Prostate gland (tissue), 2 donors: ENCODE results near the gene MPZL1. TPM values are rescaled to one million over a fixed set of nuclear protein-coding genes. Genes with fewer than 3 reads are reported as not detected.

Experiments
- DNase-seq: peaks from one replicate; pipeline ENCODE4 v3.0.0-alpha.2; 2019; ENCODE audit warnings: low spot score
- H3K27ac ChIP-seq, 2 donors: fragments of 200-600 bp; sonication (generic); 2 replicates each; pipeline ENCODE4 v1.5.1; 2017 to 2019
- H3K27me3 ChIP-seq: fragments of 200-600 bp; sonication (generic); replicated peaks from 2 replicates; pipeline ENCODE4 v1.5.1; 2019; ENCODE audit not compliant: insufficient read depth
- H3K36me3 ChIP-seq, 2 donors: fragments of 200-600 bp; sonication (generic); 1 replicate in 1 of 2; 2 replicates in 1 of 2; pipeline versions ENCODE4 v1.5.1 to v1.8.1; 2017 to 2019
- H3K4me1 ChIP-seq: fragments of 200-600 bp; sonication (generic); replicated peaks from 2 replicates; pipeline ENCODE4 v1.5.1; 2019
- H3K4me3 ChIP-seq, 2 donors: fragments of 200-600 bp; sonication (generic); 2 replicates each; pipeline ENCODE4 v1.5.1; 2017 to 2019
- H3K9me3 ChIP-seq: fragments of 200-600 bp; sonication (generic); 2 replicates; pipeline ENCODE4 v1.5.1; 2017
- POLR2A ChIP-seq: fragments of 450-650 bp; IDR thresholded peaks from one replicate; pipeline ENCODE4 v1.6.1; 2016; ENCODE audit warnings: antibody characterized with exemption, mild to moderate bottlenecking
- POLR2AphosphoS5 ChIP-seq: sonication (generic); formaldehyde crosslinking; IDR thresholded peaks from one replicate; pipeline ENCODE4 v1.6.1; 2017; ENCODE audit warnings: antibody characterized with exemption
- WGBS: methylation state at CpG from one replicate; pipeline ENCODE4 v1.1.5; 2018; 5-methylcytosine and 5-hydroxymethylcytosine counted together
- intact Hi-C: fragments of 100-400 bp; cut with DNase I; formaldehyde crosslinking; loops from one replicate; pipeline ENCODE4 v1.14.2; 2022
- total RNA-seq, 2 donors: library from RNA; depleted of rRNA; stranded (reverse); fragments of >200 nt; gene quantifications; one replicate each; pipeline ENCODE4 v1.1.0, GENCODE V29; 2016
- TF ChIP-seq, protein P1 (sequence below), 4 experiments: fragments of 200-600 bp in 2 of 4; fragments of 450-650 bp in 2 of 4; sonication (generic) in 2 of 4; IDR thresholded peaks; 1 replicate in 3 of 4; 2 replicates in 1 of 4; pipeline ENCODE4 v1.5.1; 2016 to 2019; ENCODE audit warnings: antibody characterized with exemption in 4 of 4, mild to moderate bottlenecking in 2 of 4, moderate library complexity in 2 of 4

The MPZL1 gene
- total RNA-seq, 2 donors from 2014 or later: 52.5 to 135 TPM

DNA sequence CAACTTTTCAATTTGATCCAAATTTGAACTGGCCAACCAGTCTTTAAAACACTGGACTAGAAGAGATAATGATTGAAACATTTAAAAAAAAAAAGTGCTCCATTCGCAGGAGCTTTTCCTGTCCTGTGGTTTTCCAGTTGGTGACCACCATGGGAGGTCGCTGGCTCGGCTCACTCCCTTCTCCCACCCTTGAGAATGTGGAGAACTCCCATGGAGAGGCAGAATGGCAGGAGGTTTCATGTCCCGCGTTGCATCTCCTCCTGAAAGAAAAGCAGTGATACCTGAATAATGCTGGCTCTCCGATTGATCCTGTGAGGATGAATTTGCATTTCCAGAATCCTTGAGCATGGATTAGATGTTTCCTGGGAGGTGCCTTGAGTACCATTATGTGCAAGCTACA, 16.5 kb upstream of the MPZL1 start:
- TF ChIP-seq, protein P1, sequence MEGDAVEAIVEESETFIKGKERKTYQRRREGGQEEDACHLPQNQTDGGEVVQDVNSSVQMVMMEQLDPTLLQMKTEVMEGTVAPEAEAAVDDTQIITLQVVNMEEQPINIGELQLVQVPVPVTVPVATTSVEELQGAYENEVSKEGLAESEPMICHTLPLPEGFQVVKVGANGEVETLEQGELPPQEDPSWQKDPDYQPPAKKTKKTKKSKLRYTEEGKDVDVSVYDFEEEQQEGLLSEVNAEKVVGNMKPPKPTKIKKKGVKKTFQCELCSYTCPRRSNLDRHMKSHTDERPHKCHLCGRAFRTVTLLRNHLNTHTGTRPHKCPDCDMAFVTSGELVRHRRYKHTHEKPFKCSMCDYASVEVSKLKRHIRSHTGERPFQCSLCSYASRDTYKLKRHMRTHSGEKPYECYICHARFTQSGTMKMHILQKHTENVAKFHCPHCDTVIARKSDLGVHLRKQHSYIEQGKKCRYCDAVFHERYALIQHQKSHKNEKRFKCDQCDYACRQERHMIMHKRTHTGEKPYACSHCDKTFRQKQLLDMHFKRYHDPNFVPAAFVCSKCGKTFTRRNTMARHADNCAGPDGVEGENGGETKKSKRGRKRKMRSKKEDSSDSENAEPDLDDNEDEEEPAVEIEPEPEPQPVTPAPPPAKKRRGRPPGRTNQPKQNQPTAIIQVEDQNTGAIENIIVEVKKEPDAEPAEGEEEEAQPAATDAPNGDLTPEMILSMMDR (IDR thresholded peaks at IDR 0.05): no peak

DNA sequence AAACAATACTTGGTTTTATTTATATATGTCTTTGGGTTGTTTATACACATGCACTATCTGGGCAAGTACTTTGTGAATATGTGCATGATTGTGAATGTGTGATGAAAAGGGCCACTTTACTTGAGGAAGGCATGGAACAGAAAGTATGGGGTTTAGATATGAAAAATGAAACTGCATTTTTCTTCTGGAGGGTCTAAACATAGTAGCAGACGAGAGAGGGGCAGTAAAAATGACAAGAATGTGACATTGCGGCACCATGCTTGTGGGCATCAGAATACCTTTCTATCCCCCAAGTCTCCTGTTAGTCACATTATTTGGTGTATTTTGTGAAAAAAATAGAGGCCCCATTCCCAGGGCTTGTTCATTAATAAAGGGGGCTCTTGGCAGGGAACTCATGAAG, 15.4 kb upstream of the MPZL1 start:
- DNase-seq: no peak
- H3K4me3 ChIP-seq: no peak overlapping the region
- no peak overlapping the region for H3K27ac ChIP-seq
- no peak for TF ChIP-seq POLR2AphosphoS5
- TF ChIP-seq, protein P1 (IDR thresholded peaks at IDR 0.05): no peak
- no peak for TF ChIP-seq POLR2A
- WGBS: 83% methylated on average over 2 of the region's 2 CpGs
- no peaks in the 10 kb centered on the region for H3K4me1 ChIP-seq
- no peaks in the 10 kb centered on the region for H3K9me3 ChIP-seq
- H3K36me3 ChIP-seq: no peaks in the 10 kb centered on the region
- intact Hi-C loops: no loop called here
- H3K27me3 ChIP-seq: no peaks in the 10 kb centered on the region

More for the DNA sequence above, 16.5 kb upstream of the MPZL1 start:
- no peaks in the 10 kb centered on the region for H3K36me3 ChIP-seq
- no peaks in the 10 kb centered on the region for H3K27me3 ChIP-seq
- intact Hi-C loops: no loop called here
- H3K4me3 ChIP-seq: no peak overlapping the region
- no peak for DNase-seq
- H3K4me1 ChIP-seq: no peaks in the 10 kb centered on the region
- no peaks in the 10 kb centered on the region for H3K9me3 ChIP-seq
- WGBS: 71% methylated on average over 6 of the region's 6 CpGs
- no peak overlapping the region for H3K27ac ChIP-seq

DNA sequence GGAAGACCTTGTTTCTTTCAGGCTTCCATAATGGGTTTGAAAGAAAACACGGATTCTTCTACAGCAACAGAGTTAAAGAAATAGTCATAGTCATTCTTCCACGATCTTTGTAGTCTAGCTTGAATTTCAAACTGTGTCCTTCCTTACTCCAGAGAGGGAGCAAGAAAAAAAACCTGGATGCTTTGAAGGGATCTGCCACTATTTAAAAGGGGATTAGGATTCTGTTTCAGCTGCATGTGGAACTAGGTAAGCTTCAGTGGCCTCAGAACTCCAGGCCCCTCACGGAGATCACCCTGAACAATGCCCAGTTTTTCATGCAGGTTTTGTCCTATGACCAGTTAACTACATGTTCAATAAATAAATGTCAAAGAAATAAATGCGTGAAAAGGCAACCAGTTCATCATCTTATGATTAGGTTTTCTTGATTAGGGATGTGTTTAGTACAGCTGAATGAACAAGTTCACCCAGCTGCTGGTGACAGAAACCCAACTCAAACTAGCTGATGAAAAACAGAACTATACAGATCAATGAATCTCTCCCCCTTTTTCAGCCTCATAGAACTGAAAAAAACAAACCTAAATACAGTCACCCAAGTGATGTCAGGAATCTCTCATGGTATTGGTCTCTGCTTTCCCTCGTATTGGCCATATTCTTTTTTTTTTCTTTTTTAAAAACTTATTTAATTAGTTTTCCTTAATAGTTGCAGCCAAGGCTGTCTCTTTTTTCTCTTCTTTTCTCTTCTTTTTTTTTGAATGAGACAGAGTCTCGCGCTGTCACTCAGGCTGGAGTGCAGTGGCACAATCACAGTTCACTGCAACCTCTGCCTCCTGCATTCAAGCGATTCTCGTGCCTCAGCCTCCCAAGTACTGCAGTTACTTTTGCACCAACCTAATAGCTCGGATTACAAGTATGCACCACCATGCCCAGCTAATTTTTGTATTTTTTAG, 14.6 kb upstream of the MPZL1 start:
- H3K9me3 ChIP-seq: no peaks in the 10 kb centered on the region
- no peak overlapping the region for H3K27ac ChIP-seq
- H3K4me1 ChIP-seq: no peaks in the 10 kb centered on the region
- no peaks in the 10 kb centered on the region for H3K27me3 ChIP-seq
- no peak for DNase-seq
- intact Hi-C loops: no loop called here
- no peak overlapping the region for H3K4me3 ChIP-seq
- H3K36me3 ChIP-seq: no peaks in the 10 kb centered on the region
- 85% methylated on average over 10 of the region's 10 CpGs for WGBS
- no peak for TF ChIP-seq POLR2AphosphoS5

DNA sequence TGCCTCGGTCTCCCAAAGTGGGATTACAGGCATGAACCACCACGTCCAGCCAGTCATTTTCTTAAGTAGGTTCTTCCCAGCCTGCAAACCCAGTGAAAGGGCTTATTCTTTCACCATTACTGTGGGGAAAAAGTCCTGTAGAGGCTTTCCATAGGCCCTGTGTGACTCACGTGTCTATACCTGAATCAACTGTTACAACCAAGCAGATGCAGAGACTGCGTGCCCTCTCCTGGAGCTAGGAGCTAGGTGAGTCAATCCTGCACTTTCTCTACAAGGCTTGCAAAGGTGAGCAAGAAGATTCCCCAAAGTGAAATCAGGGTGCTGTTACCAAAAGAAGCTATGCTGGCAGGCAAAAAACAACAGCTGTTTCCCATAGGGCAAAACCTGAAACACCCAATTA, 13.8 kb upstream of the MPZL1 start:
- 94% methylated on average over 4 of the region's 4 CpGs for WGBS
- intact Hi-C loops: no loop called here
- Histone ChIP-seq H3K4me3 (no peak overlapping the region), H3K27ac (no peak overlapping the region), H3K4me1 (no peaks in the 10 kb centered on the region), H3K27me3 (no peaks in the 10 kb centered on the region), H3K36me3 (no peaks in the 10 kb centered on the region), H3K9me3 (no peaks in the 10 kb centered on the region)
- TF ChIP-seq POLR2AphosphoS5 (no peak), POLR2A (no peak)
- TF ChIP-seq, protein P1 (IDR thresholded peaks at IDR 0.05): no peak
- no peak for DNase-seq

DNA sequence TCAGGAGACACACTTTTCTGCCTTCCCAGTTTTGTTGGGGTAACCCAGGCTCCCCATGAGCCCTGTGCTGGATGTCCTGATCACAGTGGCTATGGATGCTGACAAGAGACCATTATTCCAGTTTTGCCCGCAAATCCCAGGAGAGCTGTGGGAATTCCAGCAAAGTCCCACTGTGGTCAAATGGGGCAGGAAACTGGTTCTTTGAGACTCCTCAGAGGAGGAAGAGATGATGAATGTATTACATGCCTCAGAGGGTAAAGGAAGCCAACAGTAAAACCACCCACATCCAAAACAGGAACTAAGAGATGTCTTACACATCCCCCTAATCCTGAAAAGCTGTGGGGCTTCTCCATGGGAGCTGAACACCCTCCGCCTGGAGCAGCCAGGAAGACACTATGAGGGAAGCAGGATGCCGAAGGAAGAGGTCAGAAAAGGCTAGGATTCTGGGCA, 12.8 kb upstream of the MPZL1 start:
- no peaks in the 10 kb centered on the region for H3K27me3 ChIP-seq
- no peak for DNase-seq
- H3K9me3 ChIP-seq: no peaks in the 10 kb centered on the region
- 73% methylated on average over 3 of the region's 3 CpGs for WGBS
- intact Hi-C loops: no loop called here
- H3K4me1 ChIP-seq: no peaks in the 10 kb centered on the region
- no peaks in the 10 kb centered on the region for H3K36me3 ChIP-seq
- no peak overlapping the region for H3K27ac ChIP-seq
- TF ChIP-seq, protein P1 (IDR thresholded peaks at IDR 0.05): no peak
- no peak for TF ChIP-seq POLR2A
- TF ChIP-seq POLR2AphosphoS5: no peak
- no peak overlapping the region for H3K4me3 ChIP-seq
